ENCODE data around the gene OR8B3.
"Not testable (repeated sequence)": the region's sequence is repeated elsewhere in the genome, so short reads cannot be mapped to it uniquely, and the experiment has no call there.

The OR8B3 gene, protein sequence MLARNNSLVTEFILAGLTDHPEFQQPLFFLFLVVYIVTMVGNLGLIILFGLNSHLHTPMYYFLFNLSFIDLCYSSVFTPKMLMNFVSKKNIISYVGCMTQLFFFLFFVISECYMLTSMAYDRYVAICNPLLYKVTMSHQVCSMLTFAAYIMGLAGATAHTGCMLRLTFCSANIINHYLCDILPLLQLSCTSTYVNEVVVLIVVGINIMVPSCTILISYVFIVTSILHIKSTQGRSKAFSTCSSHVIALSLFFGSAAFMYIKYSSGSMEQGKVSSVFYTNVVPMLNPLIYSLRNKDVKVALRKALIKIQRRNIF

GRCh38 chr11:124398924-124399323 is at the start of gene OR8B3:
OR8B3 (minus strand) TSS chr11:124399024; CDS start chr11:124397351, 1,673 bp downstream.
- no peak for DNase-seq (ENCODE audit: low read depth in 2 of 3, low spot score in 1 of 3)

DNA sequence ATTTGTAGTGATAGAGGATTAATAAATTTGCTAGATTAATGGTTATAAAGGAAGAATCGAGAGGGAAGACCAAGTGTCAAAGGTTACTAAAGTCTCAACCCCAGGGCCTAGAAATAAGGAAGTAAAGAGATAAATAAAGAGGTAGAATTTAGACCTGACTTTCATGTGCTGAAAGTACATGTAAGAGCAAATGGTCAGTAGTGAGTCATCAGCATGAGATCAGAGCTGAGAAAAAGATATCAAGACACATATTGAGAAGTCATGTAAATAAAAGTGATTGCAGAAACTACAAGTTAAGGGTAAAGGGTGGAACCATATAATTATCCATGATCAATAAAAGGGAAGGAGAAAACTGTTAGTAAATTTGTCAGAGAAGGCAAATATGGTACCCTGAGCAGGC is 48.1 kb upstream of the OR8B3 start:
- DNase-seq (ENCODE audit: low read depth in 2 of 3, low spot score in 1 of 3), result no peak

DNA sequence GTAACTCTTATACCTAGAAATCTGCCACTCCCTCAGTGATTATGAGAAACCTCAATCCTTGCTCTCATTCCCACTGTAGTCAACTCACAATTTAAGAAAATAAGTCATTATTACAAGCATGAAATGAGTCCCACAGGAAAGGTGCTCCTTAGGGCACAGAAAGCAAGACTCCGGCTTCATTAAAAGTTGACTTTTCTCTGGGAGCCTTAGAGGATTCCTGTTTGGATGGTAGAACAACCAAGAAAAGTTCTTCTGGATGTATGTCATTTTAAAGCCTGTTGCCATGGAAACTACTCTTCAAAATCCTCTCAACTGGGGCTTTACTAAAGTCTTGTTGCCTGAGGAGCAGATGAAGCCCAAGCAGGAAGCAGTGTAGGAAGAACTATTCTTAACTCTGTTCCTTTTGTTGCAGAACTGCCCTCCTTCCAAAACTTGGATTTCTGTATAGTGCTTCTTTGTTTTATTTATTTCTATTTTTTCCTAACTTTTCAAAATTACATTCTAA is 46.9 kb upstream of the OR8B3 start, which contains the start of gene OR8B8:
TSS of gene OR8B8 (minus strand) at position 51 of the 505 bp plus-strand sequence. CDS start 4,611 bp downstream, outside the sequence.
- DNase-seq (ENCODE audit: low read depth in 2 of 3, low spot score in 1 of 3), result no peak

GRCh38 chr11:124442847-124443246 is 44.0 kb upstream of the OR8B3 start:
- DNase-seq (ENCODE audit: low read depth in 2 of 3, low spot score in 1 of 3), result no peak

DNA sequence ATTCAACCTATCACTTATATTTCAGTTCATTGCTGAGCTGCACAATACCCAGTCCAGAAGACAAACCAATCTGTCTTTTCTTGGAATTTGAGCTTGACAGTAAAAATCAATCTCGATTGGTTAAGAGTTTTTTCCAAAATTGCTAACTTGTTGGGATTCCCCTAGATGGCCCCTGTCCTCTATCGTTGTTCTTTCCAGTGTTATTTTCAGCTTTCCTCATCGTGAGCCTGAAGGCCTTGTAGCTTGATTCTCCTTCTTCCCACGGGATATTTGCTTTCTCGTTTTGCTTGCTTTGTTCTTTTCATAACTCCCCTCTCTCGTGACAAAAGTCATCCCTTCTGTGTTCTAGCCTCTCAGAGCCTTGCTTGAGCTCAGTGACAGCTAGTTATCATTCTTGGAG is 43.6 kb upstream of the OR8B3 start:
- DNase-seq (ENCODE audit: low read depth in 2 of 3, low spot score in 1 of 3), result no peak

DNA sequence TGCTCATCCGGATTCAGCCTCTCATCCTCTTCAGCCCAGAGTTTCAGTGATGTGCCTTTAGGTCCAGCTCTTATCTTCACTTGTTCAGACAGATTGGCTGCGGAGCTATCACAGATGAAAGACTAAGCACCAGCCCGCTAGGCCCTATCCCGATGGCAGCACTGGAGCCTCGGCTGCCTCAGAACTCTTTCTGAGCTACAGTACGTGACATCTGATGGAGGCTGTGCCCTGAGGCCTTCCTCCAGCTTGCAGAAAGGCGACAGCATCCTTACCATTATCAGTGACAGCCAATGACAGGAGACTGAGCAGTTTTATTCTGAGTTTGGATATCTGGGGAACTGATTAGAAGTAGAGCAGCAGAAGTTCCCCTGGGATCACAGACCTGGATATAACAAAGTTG is 42.7 kb upstream of the OR8B3 start:
- no peak for DNase-seq (ENCODE audit: low read depth in 2 of 3, low spot score in 1 of 3)

DNA sequence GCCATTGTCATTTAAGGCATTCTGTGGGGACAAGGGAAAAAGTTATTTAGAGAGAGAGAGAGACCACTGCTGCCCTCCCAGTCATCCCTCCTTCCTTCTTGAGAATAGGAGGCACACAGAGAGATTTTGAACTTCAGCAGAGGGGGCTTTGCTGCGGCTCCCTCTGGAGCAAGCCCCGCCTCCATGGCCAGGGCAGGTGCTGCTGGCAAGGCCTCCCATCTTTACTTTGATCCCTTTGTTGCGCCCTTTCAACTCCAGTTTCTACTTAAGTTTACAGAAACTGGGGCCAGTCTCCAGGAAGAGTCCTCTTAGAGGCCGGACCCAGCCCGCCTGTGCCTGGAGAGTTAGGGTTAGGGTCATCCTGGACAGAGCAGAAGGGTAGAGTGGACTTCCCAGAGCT is 42.3 kb upstream of the OR8B3 start:
- no peak for DNase-seq (ENCODE audit: low read depth in 2 of 3, low spot score in 1 of 3)

GRCh38 chr11:124440608-124441007 is 41.8 kb upstream of the OR8B3 start:
- DNase-seq (ENCODE audit: low read depth in 2 of 3, low spot score in 1 of 3), result no peak

DNA sequence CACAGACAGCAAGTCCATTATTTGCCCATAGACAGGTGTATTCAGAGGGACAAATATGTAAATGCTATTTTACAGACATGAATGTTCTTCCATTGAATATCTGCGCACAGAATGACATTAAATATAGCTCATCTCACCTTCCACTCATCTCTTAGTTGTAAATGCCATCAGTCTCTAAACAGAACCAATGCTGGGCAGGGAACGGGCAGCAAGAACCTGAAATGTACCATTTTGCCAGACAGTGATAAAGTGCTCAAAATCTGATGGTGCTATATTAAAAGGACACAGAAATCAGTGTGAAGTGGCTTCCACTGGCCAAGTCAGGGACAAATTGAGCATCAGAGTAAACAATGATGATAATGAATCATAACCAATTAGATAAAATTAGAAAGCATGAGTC is 35.9 kb upstream of the OR8B3 start:
- DNase-seq (ENCODE audit: low read depth in 2 of 3, low spot score in 1 of 3), result no peak

DNA sequence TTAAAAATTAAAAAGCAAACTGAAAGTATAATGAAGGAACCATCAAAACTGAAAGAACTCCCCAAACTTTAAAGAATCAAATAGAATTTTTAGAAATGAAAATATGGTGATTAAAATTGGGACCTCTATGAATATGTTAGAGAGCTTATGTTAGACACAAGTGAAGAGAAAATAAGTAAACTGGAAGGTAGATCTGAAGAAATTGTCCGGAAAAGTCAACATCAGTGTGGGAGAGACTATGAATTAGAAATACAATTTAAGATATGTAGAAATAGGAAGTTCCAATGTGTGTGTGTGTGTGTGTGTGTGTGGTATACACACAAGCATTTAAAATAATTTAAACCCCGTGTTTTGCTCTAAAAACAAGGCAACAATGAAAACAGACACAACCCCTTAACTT is 30.8 kb upstream of the OR8B3 start:
- DNase-seq (ENCODE audit: low read depth in 2 of 3, low spot score in 1 of 3), result no peak

DNA sequence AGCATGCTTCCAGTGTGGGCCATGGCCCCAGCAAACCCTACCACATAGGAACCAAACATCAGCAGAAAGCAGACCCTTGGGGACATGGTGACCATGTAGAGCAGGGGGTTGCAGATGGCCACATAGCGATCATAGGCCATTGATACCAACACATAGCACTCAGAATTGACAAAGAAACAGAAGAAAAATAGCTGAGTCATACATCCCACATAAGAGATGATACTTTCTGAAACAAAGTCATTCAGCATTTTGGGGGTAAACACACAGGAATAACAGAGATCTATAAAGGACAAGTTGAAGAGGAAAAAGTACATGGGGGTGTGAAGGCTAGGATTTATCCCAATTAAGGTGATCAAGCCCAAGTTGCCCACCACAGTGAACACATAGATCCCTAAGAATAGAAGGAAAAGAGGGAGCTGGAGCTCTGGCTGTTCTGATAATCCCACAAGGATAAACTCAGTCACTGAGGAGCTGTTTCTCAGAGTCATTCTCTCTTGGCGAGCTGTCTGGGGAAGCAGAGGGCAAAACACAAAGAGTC is 25.6 kb upstream of the OR8B3 start, which contains the start of gene OR8B4:
TSS of gene OR8B4 (minus strand) at position 488 of the 538 bp plus-strand sequence. CDS start at position 488, 0 bp downstream.
- DNase-seq (ENCODE audit: low read depth in 2 of 3, low spot score in 1 of 3), result no peak

DNA sequence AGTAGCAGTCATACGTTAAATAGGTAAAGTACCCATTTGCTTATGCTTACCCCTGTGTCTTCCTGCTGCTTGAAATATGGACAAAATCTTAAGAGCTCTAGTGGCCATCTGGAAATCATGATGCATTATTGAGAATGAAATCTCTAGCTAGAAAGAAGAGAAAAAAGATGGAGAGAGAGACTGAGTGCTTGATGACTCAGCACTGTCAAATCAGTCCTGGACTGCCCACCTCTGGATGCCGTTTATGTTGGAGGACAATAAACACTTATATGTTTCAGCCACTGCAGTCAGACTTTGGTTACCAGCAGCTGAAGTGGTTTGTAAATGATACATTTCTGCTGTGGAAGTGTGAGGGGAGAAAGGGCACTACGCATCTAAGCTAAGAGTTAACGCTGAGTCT is 22.2 kb upstream of the OR8B3 start:
- no peak for DNase-seq (ENCODE audit: low read depth in 2 of 3, low spot score in 1 of 3)

DNA sequence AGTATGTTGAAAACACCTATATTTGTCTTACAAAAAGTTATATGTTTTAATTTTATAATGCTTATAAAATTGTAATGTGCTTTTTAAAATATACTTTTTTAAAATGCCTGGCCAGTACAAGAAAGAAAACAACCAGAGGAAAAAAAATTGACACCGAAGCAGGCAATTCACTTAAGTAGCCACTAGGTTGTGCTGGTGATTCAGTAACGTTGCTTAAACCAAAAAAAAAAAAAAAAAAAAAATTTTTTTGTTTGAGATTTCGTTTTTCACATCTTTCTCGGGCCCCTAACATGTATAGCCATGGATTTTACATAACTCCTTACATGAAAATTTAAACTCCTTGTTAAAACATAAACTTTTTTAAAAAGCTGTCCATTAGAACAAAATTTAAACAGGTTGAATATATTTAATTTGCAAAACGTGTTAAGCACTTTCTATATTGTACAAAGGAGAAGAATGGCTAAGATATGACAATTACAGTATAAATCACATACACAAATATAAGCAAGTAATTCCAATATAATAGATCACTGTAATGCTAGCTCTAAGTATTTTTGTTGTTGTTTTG is 16.6 kb upstream of the OR8B3 start:
- no peak for DNase-seq (ENCODE audit: low read depth in 2 of 3, low spot score in 1 of 3)

- DNase-seq (ENCODE audit: low read depth in 2 of 3, low spot score in 1 of 3), result no peak
Measured at GRCh38 chr11:124409906-124410305, 11.1 kb upstream of the OR8B3 start.

DNA sequence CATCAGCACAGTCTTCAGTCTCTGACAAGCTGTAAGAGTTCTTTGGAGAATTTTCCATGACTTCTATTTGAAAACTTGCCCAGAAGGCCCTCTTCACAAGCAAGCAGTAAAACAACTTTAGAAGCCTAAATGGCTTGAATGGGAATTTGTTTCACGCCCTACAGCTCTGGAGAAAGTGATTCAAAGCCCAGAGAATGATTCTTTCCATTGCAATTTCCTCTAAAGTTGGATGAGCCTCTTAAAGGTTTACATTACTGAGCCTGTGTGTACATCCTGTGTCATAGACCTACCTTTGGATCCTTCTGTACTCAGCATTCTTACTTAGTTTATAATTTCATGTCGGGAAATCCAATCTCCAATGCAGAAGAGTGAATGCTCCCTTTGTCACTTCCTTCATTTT is 6.8 kb upstream of the OR8B3 start:
- DNase-seq (ENCODE audit: low read depth in 2 of 3, low spot score in 1 of 3), result no peak

DNA sequence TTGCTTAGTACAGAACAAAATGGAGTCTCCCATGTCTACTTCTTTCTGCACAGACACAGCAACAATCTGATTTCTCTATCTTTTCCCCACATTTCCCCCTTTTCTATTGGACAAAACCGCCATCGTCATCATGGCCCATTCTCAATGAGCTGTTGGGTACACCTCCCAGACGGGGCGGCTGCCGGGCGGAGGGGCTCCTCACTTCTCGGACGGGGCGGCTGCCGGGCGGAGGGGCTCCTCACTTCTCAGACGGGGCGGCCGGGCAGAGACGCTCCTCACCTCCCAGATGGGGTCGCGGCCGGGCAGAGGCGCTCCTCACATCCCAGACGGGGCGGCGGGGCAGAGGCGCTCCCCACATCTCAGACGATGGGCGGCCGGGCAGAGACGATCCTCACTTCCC is 4.4 kb upstream of the OR8B3 start:
- not testable (repeated sequence) for DNase-seq (ENCODE audit: low read depth in 2 of 3, low spot score in 1 of 3)

- peak; percentile 29 to 55 (median 36) for DNase-seq (ENCODE audit: low read depth in 2 of 3, low spot score in 1 of 3)
Measured at GRCh38 chr11:124402326-124402922, 3.6 kb upstream of the OR8B3 start.

- not testable (repeated sequence) for DNase-seq (ENCODE audit: low read depth in 2 of 3, low spot score in 1 of 3)
Measured at GRCh38 chr11:124396847-124397246, 2.0 kb downstream of the OR8B3 start.

DNA sequence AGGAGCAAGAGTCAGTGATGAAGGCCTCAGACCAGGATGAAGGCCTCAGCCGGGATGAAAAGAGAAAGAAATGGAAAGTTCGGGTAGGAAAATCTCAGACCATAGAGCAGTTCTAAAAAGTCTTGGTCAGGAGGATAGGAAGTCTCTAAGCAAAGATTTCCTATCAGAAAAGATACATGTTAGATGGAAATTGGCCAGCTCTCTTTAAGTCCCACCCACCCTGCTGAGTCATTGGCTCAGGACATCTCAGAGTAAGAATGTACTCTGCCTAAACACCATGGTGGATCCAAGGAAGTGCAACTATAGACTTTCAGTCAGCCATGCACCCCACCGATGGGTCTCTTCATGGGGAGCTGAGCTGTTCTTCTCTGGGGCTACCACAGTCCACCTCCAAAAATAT is 4.4 kb downstream of the OR8B3 start:
- DNase-seq (ENCODE audit: low read depth in 2 of 3, low spot score in 1 of 3), result no peak

GRCh38 chr11:124384399-124384798 is 14.4 kb downstream of the OR8B3 start, which contains the start of gene OR8B2:
OR8B2 (minus strand) TSS chr11:124384499; CDS start chr11:124383343, 1,156 bp downstream.
- DNase-seq (ENCODE audit: low read depth in 2 of 3, low spot score in 1 of 3), result no peak

GRCh38 chr11:124382857-124383256 is 16.0 kb downstream of the OR8B3 start:
- DNase-seq (ENCODE audit: low read depth in 2 of 3, low spot score in 1 of 3), result not testable (repeated sequence)

GRCh38 chr11:124380585-124380984 is 18.2 kb downstream of the OR8B3 start:
- no peak for DNase-seq (ENCODE audit: low read depth in 2 of 3, low spot score in 1 of 3)
